Embryonic facial prominence (tissue), 1 donor: Measurements from ENCODE around the gene TADA2A.
"Not testable (repeated sequence)": the region's sequence is repeated elsewhere in the genome, so short reads cannot be mapped to it uniquely, and the experiment has no call there.

Source experiments
- DNase-seq: peaks from one replicate; pipeline ENCODE4 v3.0.0-alpha.2; 2016; ENCODE audit errors: extremely low spot score

Gene TADA2A

DNA sequence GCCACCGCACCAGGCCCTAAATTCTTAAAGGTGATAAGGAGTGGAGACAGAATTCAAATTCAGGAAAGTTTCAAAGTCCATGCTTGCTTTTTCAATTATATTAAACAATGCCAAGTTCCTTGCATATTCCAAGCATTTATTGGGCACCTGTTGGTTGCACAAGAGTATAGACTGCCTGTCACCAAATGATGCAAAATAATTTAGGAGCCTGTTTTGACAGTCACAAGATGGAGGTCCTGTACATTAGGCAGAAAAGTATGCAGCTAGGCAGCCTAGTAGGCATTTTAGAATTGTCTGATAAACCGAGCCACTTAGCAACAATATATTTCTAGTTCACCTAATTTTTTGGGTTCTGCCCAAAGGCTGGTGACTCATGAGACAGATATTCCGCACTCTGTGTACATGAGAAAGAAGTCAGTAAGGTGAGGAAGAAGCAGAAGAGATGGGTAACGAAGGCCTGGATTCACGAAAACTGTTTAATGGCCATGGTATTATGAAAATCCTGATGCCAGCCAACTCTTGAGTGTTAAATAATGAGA is 7.4 kb upstream of the TADA2A start:
- no peak for DNase-seq

DNA sequence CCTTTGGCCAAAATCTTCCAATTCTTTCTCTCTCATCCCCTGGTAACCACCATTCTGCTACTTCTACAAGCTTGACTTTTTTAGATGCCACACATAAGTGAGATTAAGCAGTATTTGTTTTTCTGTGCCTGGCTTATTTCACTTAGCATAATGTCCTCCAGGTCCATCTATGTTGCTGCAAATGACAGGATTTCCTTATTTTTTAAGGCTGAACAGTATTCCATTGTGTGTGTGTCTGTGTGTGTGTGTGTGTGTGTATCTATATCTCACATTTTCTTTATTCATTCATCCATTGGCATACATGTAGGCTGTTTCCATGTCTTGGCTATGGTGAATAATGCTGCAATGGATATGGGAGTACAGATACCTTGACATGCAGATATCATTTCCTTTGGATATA is 6.2 kb upstream of the TADA2A start:
- DNase-seq: no peak

DNA sequence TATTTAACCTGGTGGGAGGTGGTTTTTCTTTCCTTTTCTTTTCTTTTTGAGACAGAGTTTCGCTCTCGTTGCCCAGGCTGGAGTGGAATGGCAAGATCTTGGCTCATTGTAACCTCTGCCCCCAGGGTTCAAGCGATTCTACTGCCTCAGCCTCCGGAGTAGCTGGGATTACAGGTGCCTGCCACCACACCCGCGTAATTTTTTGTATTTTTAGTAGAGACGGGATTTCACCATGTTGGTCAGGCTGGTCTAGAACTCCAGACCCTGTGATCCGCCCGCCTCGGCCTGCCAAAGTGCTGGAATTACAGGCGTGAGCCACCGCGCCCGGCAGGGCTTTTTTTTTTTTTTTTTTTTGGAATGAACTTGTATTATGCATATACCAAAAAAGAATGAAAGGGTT is 1.2 kb upstream of the TADA2A start:
- DNase-seq: not testable (repeated sequence)

DNA sequence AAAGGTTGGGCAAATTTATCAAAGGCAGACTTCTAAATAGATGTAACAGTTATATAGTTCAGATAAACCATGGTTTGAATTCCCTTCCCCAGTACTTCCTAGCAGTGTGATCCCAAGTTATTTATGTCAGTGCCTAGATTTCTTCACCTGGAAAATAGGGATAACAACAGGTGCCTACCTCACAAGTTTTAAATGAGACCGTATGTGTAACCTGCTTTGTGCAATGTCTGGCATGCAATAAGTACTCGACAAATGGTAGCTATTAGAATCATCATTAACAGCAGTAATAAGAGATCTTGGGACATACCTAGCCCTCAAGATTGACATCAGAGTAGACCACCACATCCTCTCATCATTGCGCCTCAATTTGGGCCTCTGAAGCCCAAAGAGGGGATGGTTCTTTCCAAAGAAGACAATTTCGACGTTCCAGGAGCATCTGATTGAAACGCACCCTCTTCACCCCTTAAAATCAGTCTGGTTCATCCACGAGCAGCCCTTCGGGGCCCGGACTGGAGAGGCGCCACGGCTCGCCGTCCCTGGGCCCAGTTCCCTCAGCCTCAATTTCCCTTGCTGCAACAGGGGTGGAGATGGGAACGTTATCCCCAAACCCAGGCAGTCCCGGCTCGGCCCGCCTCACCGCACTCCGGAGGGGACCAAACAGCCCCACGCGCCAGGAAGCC is 591 bp upstream of the TADA2A start:
- DNase-seq: no peak

DNA sequence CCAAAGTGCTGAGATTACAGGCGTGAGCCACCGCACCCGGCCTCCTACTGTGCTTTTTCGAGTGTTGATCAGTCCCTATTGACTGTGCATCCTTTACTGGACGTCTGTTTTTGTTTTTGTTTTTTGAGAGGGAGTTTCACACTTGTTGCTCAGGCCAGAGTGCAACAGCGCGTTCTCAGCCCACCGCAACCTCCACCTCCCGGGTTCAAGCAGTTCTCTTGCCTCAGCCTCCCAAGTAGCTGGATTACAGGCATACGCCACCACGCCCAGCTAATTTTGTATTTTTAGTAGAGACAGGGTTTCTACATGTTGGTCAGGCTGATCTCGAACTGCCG is 1.4 kb downstream of the TADA2A start:
- not testable (repeated sequence) for DNase-seq

DNA sequence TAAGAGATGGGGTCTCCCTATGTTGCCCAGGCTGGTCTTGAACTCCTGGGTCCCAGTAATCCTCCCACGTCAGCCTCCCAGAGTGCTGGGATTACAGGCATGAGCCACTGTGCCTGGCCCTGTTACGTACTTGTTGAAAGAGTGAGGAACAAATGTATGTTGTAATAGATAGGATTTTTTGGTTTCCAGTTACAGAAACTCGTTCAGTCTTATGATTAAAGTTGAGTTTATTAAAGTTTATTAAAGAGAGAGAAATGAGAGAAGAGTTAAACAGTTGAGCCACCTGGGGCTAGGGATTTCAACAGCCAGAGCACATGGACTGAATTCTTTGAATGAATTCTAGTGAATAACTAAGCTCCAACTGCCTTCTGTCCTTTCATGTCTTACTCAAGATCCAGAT is 3.7 kb downstream of the TADA2A start:
- DNase-seq: no peak

DNA sequence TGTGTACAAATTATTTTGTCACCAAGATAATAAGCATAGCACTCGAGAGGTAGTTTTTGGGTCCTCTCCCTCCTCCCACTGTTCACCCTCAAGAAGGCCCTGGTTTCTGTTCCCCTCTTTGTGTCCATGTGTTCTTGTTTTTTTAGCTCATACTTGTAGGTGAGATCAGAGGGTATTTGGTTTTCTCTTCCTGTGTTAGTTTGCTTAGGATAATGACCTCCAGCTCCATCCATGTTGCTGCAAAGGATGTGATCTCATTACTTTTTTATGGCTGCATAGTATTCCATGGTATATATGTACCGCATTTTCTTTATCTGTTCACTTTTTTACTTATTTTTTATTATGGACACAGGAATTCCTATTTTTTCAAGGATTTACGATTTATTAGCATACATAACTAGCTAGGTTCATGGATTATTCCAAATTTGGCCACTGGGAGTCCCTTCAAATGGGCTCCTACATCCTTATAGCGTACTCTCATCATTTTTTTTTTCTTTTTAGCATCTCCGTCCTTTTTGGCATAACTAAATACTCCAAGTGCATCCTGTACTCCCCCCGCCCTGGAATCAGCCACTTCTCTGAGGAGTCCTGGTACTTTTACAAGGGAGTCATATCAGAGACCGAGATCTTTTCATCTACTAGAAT is 7.3 kb downstream of the TADA2A start:
- no peak for DNase-seq

DNA sequence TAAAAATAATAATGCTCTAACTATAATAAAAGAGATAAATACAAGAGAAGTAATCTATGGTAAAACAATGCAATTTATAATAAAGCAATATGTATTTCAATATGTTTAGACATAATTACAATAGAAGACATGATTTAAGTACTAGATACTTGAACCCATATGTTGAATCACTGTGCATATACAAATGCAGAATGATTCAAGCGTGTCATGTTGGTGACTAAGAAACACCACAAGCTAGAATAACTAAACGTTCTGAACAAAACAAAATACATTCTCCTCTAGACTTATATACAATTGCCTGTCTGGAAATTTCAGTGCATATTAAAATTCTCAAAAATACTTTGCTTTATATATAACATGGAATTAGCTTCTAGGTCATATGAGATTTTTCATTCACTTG is 11.2 kb downstream of the TADA2A start:
- DNase-seq: no peak

DNA sequence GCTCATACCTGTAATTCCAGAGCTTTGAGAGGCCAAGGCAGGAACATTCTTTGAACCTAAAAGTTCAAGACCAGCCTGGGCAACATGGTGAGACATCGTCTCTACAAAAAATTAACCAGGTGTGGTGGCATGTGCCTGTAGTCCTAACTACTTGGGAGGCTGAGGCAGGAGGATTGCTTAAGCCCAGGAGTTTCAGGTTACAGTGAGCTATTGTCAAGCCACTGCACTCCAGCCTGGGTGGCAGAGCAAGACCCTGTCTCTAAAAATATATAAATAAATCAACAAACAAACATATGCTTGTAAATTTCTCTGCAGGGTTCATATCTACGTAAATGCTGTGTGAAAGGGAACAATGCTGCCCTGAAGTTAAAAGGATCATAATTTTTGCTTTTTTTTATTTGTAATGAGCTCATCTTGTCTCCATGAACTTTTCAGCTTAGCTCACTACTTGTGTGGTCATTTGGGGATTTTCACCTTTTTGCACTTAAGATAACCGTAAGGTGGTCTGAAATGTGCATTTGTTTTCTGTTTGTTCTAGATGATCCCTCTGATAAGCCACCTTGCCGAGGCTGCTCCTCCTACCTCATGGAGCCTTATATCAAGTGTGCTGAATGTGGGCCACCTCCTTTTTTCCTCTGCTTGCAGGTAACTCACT is 16.4 kb downstream of the TADA2A start:
- DNase-seq: no peak

DNA sequence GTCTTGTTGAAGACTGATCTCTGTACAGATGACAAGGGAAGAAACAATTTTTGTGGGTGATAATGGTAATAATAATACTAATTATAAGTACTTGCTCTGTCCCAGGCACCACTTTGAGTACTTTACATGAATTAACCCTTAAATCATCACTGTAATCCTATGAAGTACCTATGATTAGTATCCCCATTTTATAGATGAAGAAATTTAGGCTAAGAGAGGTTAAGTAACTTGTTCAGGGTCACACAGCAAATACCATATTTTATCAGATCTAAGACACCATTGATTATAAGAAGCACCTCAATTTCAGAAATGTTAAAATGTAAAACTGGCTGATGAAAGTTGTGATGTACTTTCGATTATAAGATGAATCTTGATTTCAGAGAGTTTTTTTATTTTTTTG is 18.6 kb downstream of the TADA2A start:
- DNase-seq: no peak

DNA sequence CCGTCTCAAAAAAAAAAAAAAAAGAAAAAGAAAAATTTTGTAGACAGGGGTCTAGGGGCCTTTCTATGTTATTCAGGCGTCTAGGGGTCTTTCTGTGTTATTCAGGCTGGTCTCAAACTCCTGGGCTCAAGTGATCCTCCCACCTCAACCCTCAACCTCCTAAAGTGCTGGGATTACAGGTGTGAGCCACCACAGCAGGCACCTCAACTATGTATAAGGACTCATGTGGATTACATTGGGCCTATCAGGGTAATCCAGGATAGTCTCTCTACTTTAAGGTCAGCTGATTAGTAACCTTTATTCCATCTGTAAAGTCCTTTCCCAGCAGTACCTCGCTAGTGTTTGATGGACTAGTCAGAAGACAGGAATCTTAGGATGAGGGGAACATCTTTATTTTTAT is 22.4 kb downstream of the TADA2A start:
- DNase-seq: no peak

DNA sequence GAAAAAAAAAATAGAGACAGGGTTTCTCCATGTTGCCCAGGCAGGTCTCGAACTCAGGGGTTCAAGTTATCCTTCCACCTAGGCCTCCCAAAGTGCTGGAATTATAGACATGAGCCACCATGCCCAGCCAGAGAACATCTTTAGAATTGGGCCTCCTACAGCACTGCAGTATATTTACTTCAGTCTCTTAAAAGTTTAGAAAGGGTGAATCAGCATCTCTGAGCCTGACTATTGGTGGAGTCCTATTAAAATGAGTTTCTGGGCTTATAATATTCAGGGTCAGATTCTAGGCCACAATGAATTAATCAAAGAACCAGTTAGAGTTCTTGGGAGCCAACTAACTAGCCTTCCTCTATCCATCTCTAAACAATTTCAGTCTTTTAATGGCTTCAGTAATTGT is 22.8 kb downstream of the TADA2A start:
- DNase-seq: no peak

DNA sequence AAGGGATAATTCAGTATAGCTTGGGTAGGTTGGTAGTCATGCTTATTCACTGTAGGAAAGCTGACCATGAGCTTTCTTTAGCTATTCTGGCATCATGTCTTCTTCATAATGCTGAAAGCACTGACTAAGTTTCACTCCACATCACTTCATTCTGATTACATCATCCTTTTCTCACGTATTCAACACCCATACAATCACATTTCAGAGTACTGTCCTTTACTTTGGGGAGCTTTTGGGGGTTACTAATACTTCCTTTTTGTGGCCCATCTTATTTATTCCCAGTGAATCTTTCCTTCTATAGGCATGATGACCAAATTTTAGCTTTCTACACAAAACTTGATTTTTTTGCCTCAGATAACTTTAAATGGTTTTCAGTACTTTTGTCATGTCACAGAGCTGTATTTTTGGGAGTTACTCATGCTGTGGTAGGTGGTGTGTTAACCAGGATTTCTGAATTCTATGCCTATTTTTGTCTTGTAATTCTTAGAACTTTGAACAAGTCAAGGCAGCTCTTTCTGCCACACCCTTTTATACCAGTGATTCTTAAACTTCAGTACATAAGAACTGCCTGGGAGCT is 23.5 kb downstream of the TADA2A start:
- no peak for DNase-seq

DNA sequence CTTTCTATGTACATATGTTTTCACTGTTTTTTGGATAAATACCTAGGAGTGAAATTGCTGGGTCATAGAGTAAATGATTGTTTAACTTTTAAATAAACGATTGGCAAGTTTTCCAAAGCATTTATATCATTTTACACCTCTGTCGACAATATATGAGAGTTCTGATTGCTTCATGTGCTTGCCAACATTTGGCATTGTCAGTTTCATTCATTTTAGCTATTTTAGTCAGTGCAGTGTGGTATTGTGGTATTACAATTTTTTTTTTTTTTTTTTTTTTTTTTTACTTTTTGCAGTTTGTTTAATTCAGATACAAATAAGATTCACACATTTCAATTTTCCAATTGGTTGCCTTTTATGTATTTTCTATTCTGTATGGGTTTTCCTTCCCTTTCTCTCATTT is 26.0 kb downstream of the TADA2A start:
- no peak for DNase-seq

DNA sequence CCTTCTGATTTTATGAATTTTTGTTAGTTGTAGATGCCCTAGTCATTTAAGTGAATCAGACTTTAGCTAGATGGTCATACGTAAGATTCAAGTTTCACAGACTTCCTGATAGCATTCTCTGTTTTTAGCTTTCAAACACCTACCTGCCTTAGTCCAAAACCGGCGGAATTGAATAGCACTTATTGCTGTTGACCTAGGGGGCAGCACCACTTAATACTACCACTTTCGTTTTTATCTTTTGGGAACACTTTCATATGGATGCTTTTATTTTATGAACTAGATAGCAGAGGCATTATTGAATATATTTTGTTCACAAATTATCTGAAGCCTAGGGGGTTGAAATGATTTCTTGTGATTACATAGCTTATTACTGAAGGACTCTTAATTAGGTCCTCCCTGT is 31.5 kb downstream of the TADA2A start:
- DNase-seq: no peak

DNA sequence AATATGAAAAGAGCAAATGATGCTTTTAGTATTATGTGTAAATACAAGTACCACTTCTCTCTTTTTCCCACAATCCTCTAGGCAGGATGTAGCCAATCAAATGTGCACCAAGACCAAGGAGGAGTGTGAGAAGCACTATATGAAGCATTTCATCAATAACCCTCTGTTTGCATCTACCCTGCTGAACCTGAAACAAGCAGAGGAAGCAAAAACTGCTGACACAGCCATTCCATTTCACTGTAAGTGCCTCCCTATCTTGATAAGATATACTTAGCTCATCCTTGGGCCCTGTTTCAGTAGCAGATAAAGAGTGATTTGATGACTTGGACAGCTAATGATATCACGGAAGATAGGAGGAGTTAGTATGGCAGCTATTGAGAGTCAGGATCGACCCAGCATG is 33.7 kb downstream of the TADA2A start:
- no peak for DNase-seq

DNA sequence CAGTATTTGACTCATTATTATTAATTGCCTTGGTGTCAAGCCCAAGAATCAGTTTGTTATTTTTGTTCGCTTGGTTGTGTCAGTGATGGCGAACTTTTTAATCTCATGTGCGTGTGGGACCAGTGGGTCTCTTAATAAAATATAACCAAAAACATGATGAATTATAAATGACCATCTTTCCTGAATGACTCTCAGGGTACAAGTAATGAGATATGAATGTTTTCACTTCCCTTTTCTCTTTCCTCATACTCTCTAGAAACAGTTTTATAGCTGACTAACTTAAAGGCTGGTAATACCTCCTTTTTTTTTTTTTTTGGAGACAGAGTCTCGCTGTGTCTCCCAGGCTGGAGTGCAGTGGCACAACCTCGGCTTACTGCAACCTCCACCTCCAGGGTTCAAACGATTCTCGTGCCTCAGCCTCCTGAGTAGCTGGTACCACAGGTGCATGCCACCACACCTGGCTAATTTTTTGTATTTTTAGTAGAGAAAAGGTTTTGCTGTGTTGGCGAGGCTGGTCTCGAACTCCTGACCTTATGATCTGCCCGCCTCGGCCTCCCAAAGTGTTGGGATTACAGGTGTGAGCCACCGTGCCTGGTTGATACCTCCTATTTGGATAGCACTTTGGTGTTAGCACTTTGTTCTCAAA is 34.8 kb downstream of the TADA2A start:
- not testable (repeated sequence) for DNase-seq

DNA sequence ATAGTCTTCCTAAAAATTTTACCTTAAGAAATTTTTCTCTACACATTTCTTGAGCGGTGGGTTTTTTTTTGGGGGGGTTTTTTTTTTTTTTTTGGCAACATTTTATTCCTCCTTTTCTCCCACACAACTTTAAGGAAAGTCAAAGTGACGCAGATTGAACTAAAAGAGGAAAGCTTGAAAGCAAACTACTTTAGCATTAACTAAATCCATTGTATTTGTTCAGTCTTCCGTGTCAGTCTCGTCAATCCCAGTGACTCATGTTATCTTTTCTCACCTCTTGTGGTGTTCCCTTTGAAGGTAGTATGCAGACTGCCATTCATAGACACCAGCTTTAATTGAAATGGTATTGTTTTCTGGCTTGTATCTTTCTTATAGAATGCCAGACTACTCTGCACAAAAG is 39.3 kb downstream of the TADA2A start:
- DNase-seq: no peak

DNA sequence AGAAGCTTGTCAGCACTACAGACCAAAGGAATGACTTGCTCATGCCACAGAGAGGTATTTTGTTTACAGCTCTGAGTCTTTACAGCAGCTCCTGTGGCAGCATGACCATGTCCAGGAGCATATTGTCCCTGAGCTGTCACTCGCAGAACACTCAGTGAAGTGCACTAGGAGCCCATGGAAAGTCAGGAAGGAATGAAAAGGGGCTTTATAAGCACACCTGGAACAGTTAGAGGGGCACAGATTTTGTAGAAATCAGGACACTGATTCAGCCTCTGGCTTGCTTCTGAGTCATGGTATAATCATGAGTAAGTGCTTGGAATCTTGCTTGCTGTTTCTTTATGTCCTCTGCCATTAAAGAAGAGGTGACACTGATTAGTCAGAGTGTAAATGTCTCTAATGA is 41.0 kb downstream of the TADA2A start:
- no peak for DNase-seq

DNA sequence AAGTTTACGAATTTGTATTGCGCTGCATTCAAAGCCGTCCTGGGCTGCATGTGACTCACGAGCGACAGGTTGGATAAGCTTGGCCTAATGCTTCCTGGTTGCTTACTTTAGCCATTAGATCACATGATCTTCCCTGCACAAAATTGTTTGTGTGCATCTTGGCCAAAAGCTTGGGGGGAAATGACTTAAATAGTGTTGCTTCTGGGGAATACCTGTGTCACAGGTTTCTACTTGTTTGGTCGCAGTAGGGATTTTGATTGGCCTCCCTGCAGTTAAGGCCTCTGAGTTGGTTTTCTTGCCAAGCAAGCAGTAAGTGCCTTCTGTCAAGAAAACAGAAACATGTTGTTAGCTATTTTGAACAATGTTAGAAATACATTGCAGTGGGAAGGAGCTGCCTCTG is 43.4 kb downstream of the TADA2A start:
- peak; percentile 11 for DNase-seq

DNA sequence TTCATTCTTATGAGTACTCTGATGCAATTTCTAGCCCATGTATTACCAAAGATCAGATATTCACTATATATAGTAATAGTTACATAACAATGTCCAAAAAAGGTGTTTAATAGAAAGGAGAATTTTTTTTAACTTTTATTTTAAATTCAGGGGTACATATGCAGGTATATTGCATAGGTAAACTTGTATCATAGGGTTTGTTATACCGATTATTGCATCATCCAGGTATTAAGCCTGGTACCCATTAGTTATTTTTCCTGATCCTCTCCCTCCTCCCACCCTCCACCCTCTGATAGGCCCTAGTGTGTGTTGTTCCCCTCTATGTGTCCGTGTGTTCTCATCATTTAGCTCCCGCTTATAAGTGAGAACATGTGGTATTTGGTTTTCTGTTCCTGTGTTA is 51.1 kb downstream of the TADA2A start:
- DNase-seq: not testable (repeated sequence)

DNA sequence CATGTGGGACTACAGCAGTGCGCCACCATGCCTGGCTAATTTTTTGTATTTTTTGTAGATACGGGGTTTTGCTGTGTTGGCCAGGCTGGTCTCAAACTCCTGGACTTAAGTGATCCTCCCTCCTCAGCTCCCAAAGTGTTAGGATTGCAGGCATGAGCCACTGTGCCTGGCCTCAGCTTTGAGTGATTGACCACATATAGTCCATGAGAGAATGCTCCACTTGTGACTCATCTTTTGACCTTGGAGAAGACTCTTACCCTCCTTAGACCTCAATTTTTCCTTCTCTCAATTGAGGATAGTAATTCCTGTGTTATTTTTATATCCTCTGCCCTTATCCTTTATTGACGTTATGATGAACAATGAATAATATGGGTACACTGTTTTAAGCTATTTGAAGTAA is 52.1 kb downstream of the TADA2A start:
- DNase-seq: no peak
